Dendritic cell treated with granulocyte-macrophage colony-stimulating factor and Interleukin-4, amounts not matched to agents 40 ng/mL and 50 ng/mL, for 4 days (primary cell): ENCODE results near the gene PARD6A.
"Not testable (repeated sequence)": the region's sequence is repeated elsewhere in the genome, so short reads cannot be mapped to it uniquely, and the experiment has no call there.

ENCODE experiments used
- H3K27ac Mint-ChIP-seq: one replicate; pipeline ENCODE4 v1.8.0; 2022; ENCODE audit warnings: mild to moderate bottlenecking, mixed read lengths
- H3K27me3 Mint-ChIP-seq: one replicate; pipeline ENCODE4 v1.8.0; 2022; ENCODE audit warnings: mild to moderate bottlenecking, mixed read lengths
- H3K36me3 Mint-ChIP-seq: one replicate; pipeline ENCODE4 v1.8.0; 2022; ENCODE audit warnings: low read depth, mixed read lengths
- H3K4me1 Mint-ChIP-seq: one replicate; pipeline ENCODE4 v1.8.0; 2022; ENCODE audit warnings: low read depth, mixed read lengths
- H3K4me3 Mint-ChIP-seq: one replicate; pipeline ENCODE4 v1.8.0; 2022; ENCODE audit warnings: mild to moderate bottlenecking, moderate library complexity, mixed read lengths
- H3K9me3 Mint-ChIP-seq: one replicate; pipeline ENCODE4 v1.8.0; 2022; ENCODE audit warnings: mixed read lengths
- intact Hi-C: fragments of 100-400 bp; cut with micrococcal nuclease; formaldehyde crosslinking; loops from one replicate; pipeline ENCODE4 v1.15.0; 2022

PARD6A gene

DNA sequence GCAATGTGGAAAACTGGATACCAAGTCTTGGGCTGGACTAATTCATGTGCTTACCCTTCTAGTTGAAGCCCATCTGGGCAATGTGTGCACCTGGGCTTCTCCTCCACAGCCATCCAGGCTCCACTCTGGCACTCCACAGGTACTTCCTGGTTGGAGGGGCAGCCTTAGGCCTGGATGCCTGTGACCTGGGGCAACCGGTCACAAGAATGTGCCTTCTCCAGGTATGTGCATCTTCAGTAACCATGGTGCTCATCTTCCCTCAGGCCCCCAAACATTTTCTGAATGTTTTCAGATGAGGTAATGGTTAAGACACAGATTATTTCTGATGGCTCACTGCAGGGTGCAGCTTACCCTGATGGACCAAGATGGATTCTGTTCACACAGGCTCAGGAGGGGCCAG is 17.0 kb downstream of the PARD6A start:
- H3K9me3 Mint-ChIP-seq = no peaks in the 10 kb centered on the region

DNA sequence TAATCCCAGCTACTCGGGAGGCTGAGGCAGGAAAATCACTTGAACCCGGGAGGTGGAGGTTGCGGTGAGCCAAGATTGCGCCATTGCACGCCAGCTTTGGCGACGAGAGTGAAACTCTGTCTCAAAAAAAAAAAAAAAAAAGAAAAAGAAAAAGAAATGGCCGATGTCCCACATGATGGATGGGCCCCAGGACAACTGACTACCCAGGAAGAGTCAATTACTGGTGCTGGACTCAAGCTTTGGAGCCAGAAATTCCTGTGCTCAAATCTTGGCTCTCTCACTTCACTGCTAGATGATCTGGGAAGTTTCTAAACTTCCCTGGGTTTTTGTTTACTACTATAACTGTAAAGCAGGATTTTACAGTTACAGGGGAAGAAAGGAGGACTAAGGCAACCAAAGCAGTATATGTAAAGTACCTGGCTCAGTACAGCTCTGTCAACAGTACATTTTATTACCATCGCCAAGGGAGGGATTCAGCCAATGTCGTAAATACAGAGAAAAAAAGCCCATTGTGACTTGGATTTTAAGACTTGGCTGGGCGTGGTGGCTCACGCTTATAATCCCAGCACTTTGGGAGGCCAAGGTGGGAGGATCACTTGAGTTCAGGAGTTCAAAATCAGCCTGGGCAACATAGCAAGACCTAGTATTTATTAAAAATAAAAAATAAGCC is 17.7 kb downstream of the PARD6A start:
- H3K4me3 Mint-ChIP-seq = no peak overlapping the region
- H3K4me1 Mint-ChIP-seq = peaks cover 24% of the 10 kb centered on the region
- intact Hi-C loops = loop anchor here (5.0 kb wide), 1 partner anchor 39 kb away; the partner anchor contains the start of gene GFOD2
- no peak overlapping the region for H3K27ac Mint-ChIP-seq
- H3K9me3 Mint-ChIP-seq = no peaks in the 10 kb centered on the region
- peaks cover 52% of the 10 kb centered on the region for H3K36me3 Mint-ChIP-seq
- H3K27me3 Mint-ChIP-seq = no peaks in the 10 kb centered on the region

More for the DNA sequence above, 17.0 kb downstream of the PARD6A start:
- H3K36me3 Mint-ChIP-seq = peaks cover 45% of the 10 kb centered on the region
- no peak overlapping the region for H3K27ac Mint-ChIP-seq
- H3K27me3 Mint-ChIP-seq = no peaks in the 10 kb centered on the region
- no peak overlapping the region for H3K4me3 Mint-ChIP-seq
- peaks cover 32% of the 10 kb centered on the region for H3K4me1 Mint-ChIP-seq
- intact Hi-C loops = loop anchor here (5.0 kb wide), 1 partner anchor 40 kb away; the partner anchor contains the start of gene GFOD2

DNA sequence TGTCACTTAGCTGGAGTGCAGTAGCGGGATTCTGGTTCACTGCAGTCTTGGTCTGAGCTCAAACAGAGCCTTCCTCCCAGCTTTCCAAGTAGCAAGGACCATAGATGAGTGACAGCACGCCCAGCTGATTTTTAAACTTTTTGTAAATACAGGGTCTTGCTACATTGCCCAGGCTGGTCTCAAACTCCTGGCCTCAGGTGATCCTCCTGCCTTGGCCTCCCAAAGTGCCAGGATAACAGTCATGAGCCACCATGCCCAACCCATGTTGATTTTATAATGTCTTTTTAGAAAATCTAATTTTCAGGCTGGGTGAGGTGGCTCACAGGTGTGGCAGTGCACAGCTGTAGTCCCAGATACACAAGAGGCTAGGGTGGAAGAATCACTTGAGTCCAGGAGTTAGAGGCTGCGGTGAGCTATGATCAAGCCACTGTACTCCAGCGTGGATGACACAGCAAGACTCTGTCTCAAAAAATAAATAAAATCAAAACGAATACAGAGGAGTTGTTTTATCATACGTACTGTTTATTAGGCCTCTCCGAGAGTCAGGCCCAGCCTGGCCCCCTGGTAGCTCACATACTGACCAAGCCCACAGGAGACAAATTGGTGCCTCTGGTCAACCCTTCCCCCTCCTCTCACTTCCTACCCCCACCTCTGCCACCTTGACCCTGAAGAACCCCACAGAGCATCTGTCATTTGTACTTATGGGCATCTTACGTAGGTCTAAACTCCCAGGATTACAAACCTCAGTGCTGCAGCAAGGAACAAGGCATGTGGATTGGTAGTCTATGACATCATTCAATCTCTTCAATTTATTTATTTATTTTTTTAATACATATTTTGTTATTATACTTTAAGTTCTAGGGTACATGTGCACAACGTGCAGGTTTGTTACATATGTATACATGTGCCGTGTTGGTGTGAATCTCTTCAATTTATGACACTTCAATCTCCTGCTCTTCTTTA is 19.5 kb downstream of the PARD6A start:
- Mint-ChIP-seq H3K4me3 (no peak overlapping the region), H3K27me3 (no peaks in the 10 kb centered on the region), H3K36me3 (peaks cover 63% of the 10 kb centered on the region), H3K27ac (no peak overlapping the region), H3K9me3 (no peaks in the 10 kb centered on the region), H3K4me1 (peaks cover 7% of the 10 kb centered on the region)
- intact Hi-C loops = loop anchor here (5.0 kb wide), 1 partner anchor 37 kb away; the partner anchor contains the start of gene GFOD2

DNA sequence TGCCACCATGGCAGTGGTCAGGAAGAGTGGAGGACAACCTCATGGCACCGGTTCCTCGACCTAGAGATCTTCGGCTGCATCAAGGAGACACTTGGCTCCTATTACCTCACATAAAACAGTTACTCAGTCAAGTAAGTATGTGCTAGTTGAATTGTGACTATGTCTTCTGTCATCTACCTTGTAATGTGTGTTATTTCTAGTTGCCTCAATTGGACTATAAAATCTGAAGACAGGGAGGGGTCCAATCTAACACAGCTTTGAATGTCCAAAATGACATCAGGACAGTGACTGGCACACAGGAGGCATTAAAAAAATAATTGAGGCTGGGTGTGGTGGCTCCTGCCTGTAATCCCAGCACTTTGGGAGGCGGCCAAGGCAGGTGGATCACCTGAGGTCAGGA is 23.0 kb downstream of the PARD6A start:
- H3K9me3 Mint-ChIP-seq = no peaks in the 10 kb centered on the region
- no peaks in the 10 kb centered on the region for H3K27me3 Mint-ChIP-seq
- H3K4me1 Mint-ChIP-seq = peaks cover 6% of the 10 kb centered on the region
- no peak overlapping the region for H3K4me3 Mint-ChIP-seq
- no peak overlapping the region for H3K27ac Mint-ChIP-seq
- H3K36me3 Mint-ChIP-seq = peaks cover 56% of the 10 kb centered on the region
- intact Hi-C loops = no loop called here

DNA sequence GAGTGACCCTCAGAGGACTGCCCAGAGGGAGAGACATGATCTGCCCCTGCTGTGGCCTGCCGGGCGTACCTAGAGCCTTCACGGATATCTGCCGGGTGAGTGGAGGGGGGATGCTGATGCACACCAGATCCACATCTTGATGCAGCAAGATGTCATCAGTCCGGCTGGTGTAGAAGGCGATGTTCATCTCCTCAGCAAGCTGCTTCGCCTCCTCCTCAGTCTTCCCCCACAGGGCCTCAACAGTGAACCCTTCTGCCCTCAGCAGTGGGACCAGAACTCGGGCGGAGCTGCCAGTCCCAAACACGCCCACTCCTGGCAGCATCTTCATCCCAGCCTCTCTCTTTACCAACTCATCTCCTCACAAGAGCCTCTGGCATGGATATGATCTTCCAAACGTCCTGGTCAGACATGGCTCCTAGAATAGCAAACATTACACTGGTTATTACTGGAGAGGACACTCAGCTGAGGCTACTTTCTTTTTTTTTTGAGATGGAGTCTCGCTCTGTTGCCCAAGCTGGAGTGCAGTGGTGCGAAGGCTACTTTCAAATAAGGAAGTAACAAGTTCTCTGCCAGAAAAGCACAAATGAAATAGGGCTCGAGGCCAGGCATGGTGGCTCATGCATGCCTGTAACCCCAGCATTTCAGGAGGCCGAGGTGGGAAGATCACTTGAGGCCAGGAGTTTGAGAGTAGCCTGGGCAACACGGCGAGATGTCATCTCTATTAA is 24.8 kb downstream of the PARD6A start:
- intact Hi-C loops = no loop called here
- Mint-ChIP-seq H3K27ac (no peak overlapping the region), H3K4me3 (no peak overlapping the region)

DNA sequence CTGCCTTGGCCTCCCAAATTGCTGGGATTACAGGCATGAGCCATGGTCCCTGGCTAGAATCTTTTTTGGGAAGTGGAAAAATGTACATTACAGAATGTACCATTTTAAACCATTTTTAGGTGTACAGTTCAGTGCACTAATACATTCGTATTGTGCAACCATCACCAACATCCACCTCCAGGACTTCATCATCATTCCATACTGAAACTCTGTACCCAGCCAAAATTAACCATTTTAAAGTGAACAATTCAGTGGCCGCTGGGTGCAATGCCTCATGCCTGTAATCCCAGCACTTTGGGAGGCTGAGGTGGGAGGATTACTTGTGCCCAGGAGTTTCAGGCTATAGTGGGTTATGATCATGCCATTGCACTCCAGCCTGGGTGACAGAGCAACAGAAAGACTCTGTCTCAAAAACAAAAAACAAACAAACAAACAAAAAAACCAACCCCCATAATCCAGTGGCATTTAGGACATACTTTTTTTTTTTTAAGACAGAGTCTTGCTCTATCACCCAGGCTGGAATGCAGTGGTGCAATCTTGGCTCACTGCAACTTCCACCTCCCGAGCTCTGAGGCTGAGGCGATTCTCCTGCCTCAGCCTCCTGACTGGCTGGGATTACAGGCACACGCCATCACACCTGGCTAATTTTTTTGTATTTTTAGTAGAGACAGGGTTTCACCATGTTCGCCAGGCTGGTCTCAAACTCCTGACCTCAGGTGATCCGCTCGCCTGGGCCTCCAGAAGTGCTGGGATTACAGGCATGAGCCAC is 32.9 kb downstream of the PARD6A start:
- H3K9me3 Mint-ChIP-seq, H3K27ac Mint-ChIP-seq, H3K4me3 Mint-ChIP-seq, H3K4me1 Mint-ChIP-seq, H3K27me3 Mint-ChIP-seq, intact Hi-C loops: not testable (repeated sequence)
- peaks cover 25% of the 10 kb centered on the region for H3K36me3 Mint-ChIP-seq

More for the DNA sequence above, 24.8 kb downstream of the PARD6A start:
- H3K36me3 Mint-ChIP-seq = peaks cover 52% of the 10 kb centered on the region
- peaks cover 6% of the 10 kb centered on the region for H3K4me1 Mint-ChIP-seq
- no peaks in the 10 kb centered on the region for H3K27me3 Mint-ChIP-seq
- H3K9me3 Mint-ChIP-seq = no peaks in the 10 kb centered on the region

DNA sequence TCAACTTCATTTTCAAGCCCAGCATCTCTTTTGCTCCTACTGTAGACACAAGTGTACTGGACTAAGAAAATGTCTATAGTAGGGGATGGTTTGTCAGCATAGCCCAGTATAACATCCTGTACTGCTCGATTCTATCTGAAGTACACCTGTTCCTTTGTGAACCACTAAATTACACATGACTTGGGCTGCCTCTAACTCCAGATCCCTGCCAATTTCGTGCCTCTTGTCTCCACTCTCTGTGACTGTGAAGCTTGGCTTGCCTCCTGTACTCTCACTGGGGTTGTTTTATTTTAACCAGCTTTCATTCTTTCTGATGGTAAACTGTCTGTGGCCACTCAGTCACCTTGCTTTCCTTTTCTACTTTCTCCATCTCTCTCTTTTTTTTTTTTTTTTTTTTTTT is 33.9 kb downstream of the PARD6A start:
- Mint-ChIP-seq H3K4me1 (peaks cover 9% of the 10 kb centered on the region), H3K9me3 (no peaks in the 10 kb centered on the region), H3K27me3 (no peaks in the 10 kb centered on the region), H3K4me3 (no peak overlapping the region), H3K36me3 (peaks cover 34% of the 10 kb centered on the region), H3K27ac (no peak overlapping the region)
- intact Hi-C loops = no loop called here

DNA sequence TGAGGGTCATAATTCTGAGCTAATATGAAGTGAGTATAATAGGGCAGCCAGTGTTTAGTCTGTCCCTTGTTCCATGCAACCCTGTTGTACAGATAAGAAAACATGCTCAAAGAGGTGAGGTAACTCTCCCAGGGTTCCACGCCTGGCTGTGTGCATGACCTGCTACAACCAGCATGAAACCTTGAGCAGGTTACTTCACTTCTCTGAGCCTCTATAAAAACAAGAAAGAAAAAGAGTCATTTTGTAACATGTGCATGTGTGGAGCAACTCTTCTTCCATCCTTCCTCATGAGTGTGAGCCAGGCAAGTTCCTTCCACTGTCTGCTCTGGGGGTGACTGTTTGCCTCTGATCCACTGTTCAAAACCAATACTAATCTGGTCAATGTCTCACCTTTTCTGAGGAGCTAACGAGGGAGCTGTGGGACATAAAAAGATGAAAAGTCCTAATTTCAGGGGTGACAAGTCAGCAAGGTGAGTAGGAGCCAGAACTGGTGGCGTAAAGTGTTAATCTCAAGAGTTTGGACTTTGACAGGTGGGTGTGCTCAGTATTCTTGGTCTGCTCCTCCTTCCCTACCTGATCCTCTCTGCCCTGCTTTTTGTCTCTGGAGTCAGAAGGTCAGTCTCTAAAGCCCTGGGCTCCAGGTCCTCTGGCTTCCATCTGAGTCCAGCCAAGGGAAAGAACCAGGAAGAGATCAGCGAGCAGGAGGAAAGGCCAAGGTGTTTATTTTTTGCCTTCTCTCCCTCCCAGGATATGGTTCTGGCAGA is 36.8 kb downstream of the PARD6A start:
- intact Hi-C loops = no loop called here
- Mint-ChIP-seq H3K36me3 (peaks cover 24% of the 10 kb centered on the region), H3K27me3 (no peaks in the 10 kb centered on the region), H3K27ac (no peak overlapping the region), H3K4me3 (no peak overlapping the region), H3K9me3 (no peaks in the 10 kb centered on the region), H3K4me1 (peaks cover 9% of the 10 kb centered on the region)

DNA sequence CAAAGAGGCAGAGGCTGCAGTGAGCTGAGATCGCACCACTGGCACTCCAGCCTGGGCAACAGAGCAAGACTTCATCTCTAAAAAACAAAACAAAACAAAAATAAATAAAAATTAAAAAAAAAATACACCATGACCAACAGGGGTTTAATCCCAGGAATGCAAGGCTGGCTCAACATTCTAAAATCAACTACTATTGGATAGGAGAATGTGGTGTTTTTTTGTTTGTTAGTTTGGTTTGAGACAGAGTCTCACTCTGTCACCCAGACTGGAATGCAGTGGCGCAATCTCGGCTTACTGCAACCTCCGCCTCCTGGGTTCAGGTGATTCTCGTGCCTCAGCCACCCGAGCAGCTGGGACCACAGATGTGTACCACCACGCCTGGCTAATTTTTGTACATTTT is 38.5 kb downstream of the PARD6A start:
- H3K4me1 Mint-ChIP-seq = peaks cover 9% of the 10 kb centered on the region
- no peak overlapping the region for H3K27ac Mint-ChIP-seq
- H3K27me3 Mint-ChIP-seq = no peaks in the 10 kb centered on the region
- H3K9me3 Mint-ChIP-seq = no peaks in the 10 kb centered on the region
- intact Hi-C loops = no loop called here
- no peak overlapping the region for H3K4me3 Mint-ChIP-seq
- H3K36me3 Mint-ChIP-seq = peaks cover 24% of the 10 kb centered on the region

DNA sequence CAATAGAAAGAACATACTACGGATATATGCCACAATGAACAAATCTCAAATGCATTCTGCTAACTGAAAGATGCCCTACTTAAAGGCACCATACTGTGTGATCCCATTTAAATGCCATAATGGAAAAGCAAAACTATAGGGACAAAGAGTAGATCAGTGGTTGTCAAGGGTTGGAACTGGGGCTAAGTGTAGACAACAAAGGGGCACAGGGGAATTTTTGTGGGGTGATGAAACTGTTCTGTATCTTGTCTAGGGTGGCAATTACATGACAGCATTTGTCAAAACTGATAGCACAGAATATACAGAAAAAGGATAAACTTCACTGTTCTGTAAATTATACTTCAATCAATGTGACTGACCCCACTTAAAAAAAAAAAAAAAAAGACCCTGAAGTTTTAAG is 40.7 kb downstream of the PARD6A start:
- Mint-ChIP-seq H3K27me3 (no peaks in the 10 kb centered on the region), H3K4me3 (no peak overlapping the region), H3K36me3 (peaks cover 24% of the 10 kb centered on the region), H3K27ac (no peak overlapping the region), H3K4me1 (peaks cover 9% of the 10 kb centered on the region), H3K9me3 (no peaks in the 10 kb centered on the region)
- intact Hi-C loops = no loop called here

DNA sequence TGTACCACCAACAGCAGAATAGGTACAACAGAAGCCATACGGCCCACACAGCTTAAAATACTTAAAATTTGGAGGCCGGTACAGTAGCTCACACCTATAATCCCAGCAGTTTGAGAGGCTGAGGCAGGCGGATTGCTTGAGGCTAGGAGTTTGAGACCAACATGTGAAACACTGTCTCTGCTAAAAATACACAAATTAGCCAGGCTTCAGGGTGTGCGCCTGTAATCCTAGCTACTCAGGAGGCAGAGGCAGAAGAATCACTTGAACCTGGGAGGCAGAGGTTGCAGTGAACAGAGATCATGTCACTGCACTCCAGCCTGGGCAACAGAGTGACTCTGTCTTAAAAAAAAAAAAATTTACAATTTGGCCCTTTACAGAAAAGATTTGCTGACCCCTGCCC is 41.4 kb downstream of the PARD6A start:
- H3K9me3 Mint-ChIP-seq = no peaks in the 10 kb centered on the region
- intact Hi-C loops = no loop called here
- peaks cover 24% of the 10 kb centered on the region for H3K36me3 Mint-ChIP-seq
- no peaks in the 10 kb centered on the region for H3K27me3 Mint-ChIP-seq
- H3K27ac Mint-ChIP-seq = no peak overlapping the region
- H3K4me3 Mint-ChIP-seq = no peak overlapping the region
- H3K4me1 Mint-ChIP-seq = peaks cover 9% of the 10 kb centered on the region

DNA sequence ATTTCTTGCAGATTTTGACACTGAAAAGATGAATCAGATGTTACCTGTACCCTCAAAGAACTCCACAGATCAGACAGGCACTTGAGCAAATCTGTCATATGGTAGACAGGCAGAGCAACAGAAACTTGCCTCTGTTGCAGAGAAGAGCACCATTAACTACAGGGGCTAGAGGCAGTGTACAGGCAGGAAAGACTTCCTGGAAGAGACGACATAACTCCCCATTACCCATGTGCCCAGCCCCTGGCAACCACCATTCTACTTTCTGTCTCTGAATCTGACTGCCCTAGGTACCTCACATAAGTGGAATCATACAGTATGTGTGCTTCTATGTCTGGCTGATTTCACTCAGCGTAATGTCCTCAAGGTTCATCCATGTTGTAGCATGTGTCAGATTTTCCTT is 42.9 kb downstream of the PARD6A start:
- Mint-ChIP-seq H3K27ac (no peak overlapping the region), H3K4me3 (no peak overlapping the region), H3K9me3 (no peaks in the 10 kb centered on the region), H3K36me3 (peaks cover 12% of the 10 kb centered on the region), H3K4me1 (no peaks in the 10 kb centered on the region), H3K27me3 (no peaks in the 10 kb centered on the region)
- intact Hi-C loops = no loop called here

DNA sequence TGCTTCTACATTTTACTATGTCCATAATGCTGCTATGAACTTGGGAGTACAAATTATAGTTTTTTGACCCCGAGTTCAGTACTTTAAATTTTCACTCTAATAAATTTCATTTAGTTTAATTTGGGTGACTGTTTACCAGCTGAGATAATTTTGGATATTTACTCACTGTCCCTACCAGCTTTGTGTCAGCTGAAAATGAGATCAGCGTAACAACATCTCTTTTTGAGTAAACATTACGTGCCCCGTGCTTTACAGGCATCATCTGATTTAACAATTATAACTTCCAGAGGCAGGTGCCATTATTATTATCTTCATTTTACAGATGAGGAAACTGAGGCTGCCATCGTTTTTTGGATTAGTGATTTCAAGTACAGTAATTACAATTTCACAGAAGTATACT is 43.4 kb downstream of the PARD6A start:
- H3K27me3 Mint-ChIP-seq = no peaks in the 10 kb centered on the region
- no peak overlapping the region for H3K4me3 Mint-ChIP-seq
- H3K36me3 Mint-ChIP-seq = peaks cover 7% of the 10 kb centered on the region
- H3K4me1 Mint-ChIP-seq = no peaks in the 10 kb centered on the region
- intact Hi-C loops = no loop called here
- no peaks in the 10 kb centered on the region for H3K9me3 Mint-ChIP-seq
- no peak overlapping the region for H3K27ac Mint-ChIP-seq
